Activated T-helper 17 cell treated with anti-CD3 and anti-CD28 coated beads, Interleukin-2, amount 50 U/mL, for 72 hours (primary cell): ENCODE results near the gene IL17RD. TPM values are rescaled to one million over a fixed set of nuclear protein-coding genes. Genes with fewer than 3 reads are reported as not detected.

Source experiments
- ATAC-seq: fragments of 150-1000 bp; cut with Tn5 transposase; replicated peaks from 2 replicates; pipeline ENCODE4 v1.10.0; 2021; ENCODE audit warnings: mild to moderate bottlenecking, moderate library complexity
- H3K27ac Mint-ChIP-seq: one replicate; pipeline ENCODE4 v1.8.0; 2022; ENCODE audit warnings: mixed read lengths
- H3K27me3 Mint-ChIP-seq: one replicate; pipeline ENCODE4 v1.8.0; 2022; ENCODE audit warnings: mixed read lengths
- H3K36me3 Mint-ChIP-seq: one replicate; pipeline ENCODE4 v1.8.0; 2022; ENCODE audit warnings: low read depth, mild to moderate bottlenecking, mixed read lengths
- H3K4me1 Mint-ChIP-seq: one replicate; pipeline ENCODE4 v1.8.0; 2022; ENCODE audit warnings: mixed read lengths
- H3K4me3 Mint-ChIP-seq: one replicate; pipeline ENCODE4 v1.8.0; 2022; ENCODE audit warnings: mild to moderate bottlenecking, mixed read lengths
- H3K9me3 Mint-ChIP-seq: one replicate; pipeline ENCODE4 v1.8.0; 2022; ENCODE audit warnings: mixed read lengths
- total RNA-seq, 2 donors: library from RNA; stranded (reverse); gene quantifications; one replicate each; pipeline ENCODE4 v1.2.3, GENCODE V29; 2022

The IL17RD gene
- total RNA-seq, 2 donors from 2014 or later, result 0.15 to 0.48 TPM

- Mint-ChIP-seq H3K27ac (no peak overlapping the region), H3K4me1 (no peaks in the 10 kb centered on the region), H3K27me3 (peaks cover 7% of the 10 kb centered on the region), H3K36me3 (no peaks in the 10 kb centered on the region), H3K4me3 (no peak overlapping the region), H3K9me3 (no peaks in the 10 kb centered on the region)
- ATAC-seq, result no peak
These were observed 102.1 kb downstream of the IL17RD start for GRCh38 chr3:57063032-57063431.

DNA sequence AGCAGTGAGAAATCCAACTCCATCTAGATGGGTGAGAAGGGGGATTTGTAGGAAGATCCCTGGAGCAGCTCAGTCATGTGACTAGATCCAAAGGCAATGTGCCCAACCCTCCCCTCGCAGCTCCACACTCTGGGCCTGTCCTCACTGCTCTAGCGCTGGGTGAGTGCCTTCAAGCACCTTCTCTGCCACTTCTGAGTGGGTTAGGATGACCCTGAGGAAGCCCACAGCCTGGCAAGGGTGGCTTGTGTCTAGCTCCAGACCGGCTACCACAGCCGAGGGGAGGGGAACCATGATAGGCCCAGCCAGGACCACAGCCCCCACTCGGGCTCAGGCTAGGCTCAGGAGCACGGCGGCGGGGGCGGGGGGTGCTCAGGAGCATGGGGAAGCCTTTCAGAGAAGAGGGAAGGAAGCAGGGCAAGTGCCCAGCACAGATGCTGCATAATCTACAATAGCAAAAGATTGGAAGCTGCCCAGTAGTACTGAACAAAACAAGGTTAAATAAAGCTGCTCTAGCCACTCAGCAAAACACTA is 103.0 kb downstream of the IL17RD start:
- ATAC-seq, result no peak
- Mint-ChIP-seq H3K36me3 (no peaks in the 10 kb centered on the region), H3K4me3 (no peak overlapping the region)

GRCh38 chr3:57061556-57061955 is 103.6 kb downstream of the IL17RD start:
- Mint-ChIP-seq H3K9me3 (no peaks in the 10 kb centered on the region), H3K27me3 (peaks cover 9% of the 10 kb centered on the region), H3K4me3 (no peak overlapping the region), H3K4me1 (no peaks in the 10 kb centered on the region), H3K36me3 (no peaks in the 10 kb centered on the region), H3K27ac (no peak overlapping the region)
- ATAC-seq, result no peak

More for the DNA sequence above, 103.0 kb downstream of the IL17RD start:
- Mint-ChIP-seq H3K9me3 (no peaks in the 10 kb centered on the region), H3K27ac (no peak overlapping the region), H3K4me1 (no peaks in the 10 kb centered on the region), H3K27me3 (peaks cover 7% of the 10 kb centered on the region)

DNA sequence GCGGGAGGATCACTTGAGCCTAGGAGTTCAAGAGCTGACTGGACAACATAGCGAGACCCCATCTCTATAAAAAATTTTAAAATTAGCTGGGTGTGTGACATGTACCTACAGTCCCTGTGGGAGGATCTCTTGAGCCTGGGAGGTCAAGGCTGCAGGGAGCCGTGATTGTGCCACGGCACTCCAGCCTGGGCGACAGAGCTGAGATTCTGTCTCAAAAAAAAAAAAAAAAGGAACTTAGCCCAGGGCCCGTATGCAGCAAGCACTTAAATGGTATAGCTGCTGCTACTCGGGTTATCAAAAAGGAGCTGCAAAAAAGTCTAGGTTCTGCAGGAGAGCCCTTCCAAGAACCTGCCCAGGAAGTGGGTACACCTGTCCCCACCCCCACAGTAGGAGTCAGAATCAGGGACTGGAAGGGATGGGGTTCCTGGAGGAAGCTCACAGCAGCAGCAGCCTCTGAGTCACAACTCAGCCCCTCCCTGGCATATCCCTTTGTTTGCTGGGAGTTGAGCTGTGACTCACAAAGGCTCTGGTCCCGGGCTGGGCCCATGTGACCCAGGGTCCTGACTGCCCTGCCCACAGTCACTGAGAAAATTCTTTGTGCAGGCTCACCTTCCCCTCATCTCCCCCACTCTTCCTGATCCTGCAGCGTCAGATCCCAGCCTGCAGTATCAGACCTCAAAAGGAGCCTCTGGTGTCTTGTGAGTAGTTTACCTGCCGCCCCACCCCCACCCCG is 104.9 kb downstream of the IL17RD start, which contains the start of gene SPATA12:
Gene SPATA12, plus strand, starts transcription at position 576 of the 733 bp plus-strand sequence. CDS start 13,031 bp downstream, outside the sequence.
- H3K9me3 Mint-ChIP-seq, result no peaks in the 10 kb centered on the region
- no peaks in the 10 kb centered on the region for H3K36me3 Mint-ChIP-seq
- H3K4me1 Mint-ChIP-seq, result no peaks in the 10 kb centered on the region
- peak; percentile 31 for ATAC-seq
- H3K4me3 Mint-ChIP-seq, result no peak within 1 kb of the TSS
- H3K27me3 Mint-ChIP-seq, result peaks cover 19% of the 10 kb centered on the region
- H3K27ac Mint-ChIP-seq, result no peak within 1 kb of the TSS

DNA sequence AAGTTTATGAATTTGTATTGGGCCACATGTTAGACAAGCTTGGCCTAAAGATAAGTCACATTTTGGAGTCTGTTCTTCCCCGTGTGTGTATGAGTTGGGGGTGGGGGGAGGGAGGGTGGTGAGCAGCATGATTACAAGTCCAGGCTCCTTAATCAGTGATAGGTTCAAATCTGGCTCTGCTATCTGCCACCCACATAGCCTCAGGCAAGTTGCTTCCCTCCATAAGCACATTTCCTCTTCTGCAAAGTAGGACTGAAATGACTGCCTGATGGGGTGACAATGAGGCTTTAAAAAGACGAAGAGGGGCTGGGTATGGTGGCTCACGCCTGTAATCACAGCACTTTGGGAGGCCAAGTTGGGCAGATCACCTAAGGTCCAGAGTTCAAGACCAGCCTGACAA is 105.7 kb downstream of the IL17RD start:
- Mint-ChIP-seq H3K27ac (no peak overlapping the region), H3K36me3 (no peaks in the 10 kb centered on the region), H3K4me3 (no peak overlapping the region), H3K27me3 (peaks cover 19% of the 10 kb centered on the region), H3K4me1 (no peaks in the 10 kb centered on the region), H3K9me3 (no peaks in the 10 kb centered on the region)
- ATAC-seq, result no peak

- peaks cover 19% of the 10 kb centered on the region for H3K27me3 Mint-ChIP-seq
- no peak for ATAC-seq
- H3K27ac Mint-ChIP-seq, result no peak overlapping the region
- no peaks in the 10 kb centered on the region for H3K4me1 Mint-ChIP-seq
- H3K36me3 Mint-ChIP-seq, result no peaks in the 10 kb centered on the region
- no peak overlapping the region for H3K4me3 Mint-ChIP-seq
- no peaks in the 10 kb centered on the region for H3K9me3 Mint-ChIP-seq
These were observed 107.8 kb downstream of the IL17RD start for GRCh38 chr3:57057351-57057750.

- ATAC-seq, result no peak
- Mint-ChIP-seq H3K4me1 (no peaks in the 10 kb centered on the region), H3K4me3 (no peak overlapping the region), H3K36me3 (no peaks in the 10 kb centered on the region), H3K27me3 (peaks cover 25% of the 10 kb centered on the region), H3K9me3 (no peaks in the 10 kb centered on the region), H3K27ac (no peak overlapping the region)
These were observed 112.0 kb downstream of the IL17RD start for GRCh38 chr3:57053122-57053521.

DNA sequence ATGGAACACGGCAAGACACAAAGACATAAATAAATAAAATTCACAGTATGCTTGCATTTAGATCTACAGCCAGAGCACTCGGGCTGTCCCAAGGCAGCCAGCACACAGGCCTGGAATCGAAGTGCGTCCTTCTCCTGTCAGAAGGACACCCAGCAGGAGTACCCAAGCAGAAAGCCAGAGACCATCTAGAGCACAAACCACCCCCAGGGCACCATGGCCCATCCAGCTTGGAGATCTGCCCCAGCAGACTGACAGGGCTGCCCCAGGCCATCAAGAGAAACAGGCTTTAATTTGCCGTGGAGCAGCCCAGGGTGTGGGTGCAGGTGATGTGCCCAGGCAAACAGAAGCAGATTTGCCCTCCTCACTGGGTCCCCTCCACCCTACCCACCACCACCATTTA is 112.5 kb downstream of the IL17RD start:
- Mint-ChIP-seq H3K27ac (no peak overlapping the region), H3K9me3 (no peaks in the 10 kb centered on the region), H3K27me3 (peaks cover 28% of the 10 kb centered on the region), H3K4me1 (no peaks in the 10 kb centered on the region), H3K36me3 (no peaks in the 10 kb centered on the region), H3K4me3 (no peak overlapping the region)
- no peak for ATAC-seq

DNA sequence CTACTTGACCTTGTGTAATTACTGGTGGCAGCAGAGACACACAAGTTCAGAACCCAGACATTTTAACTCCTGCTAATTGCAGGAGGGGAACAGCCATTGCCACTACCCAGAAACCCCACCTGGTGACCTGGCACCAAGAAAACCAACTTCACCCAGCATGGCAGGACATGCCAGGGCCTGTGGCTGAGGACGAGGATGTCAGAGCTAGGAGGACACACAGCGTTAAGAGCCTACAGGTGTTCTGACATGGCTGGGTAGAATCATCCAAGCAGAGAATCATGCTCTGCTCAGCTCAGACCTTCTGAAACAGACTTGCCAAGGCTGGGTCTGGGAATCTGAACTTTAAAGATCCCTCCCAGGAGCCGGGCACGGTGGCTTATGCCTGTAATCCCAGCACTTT is 116.4 kb downstream of the IL17RD start:
- no peaks in the 10 kb centered on the region for H3K9me3 Mint-ChIP-seq
- H3K4me3 Mint-ChIP-seq, result no peak overlapping the region
- no peaks in the 10 kb centered on the region for H3K36me3 Mint-ChIP-seq
- H3K27me3 Mint-ChIP-seq, result peaks cover 16% of the 10 kb centered on the region
- H3K27ac Mint-ChIP-seq, result no peak overlapping the region
- H3K4me1 Mint-ChIP-seq, result no peaks in the 10 kb centered on the region
- no peak for ATAC-seq

GRCh38 chr3:57048052-57048671 is 117.0 kb downstream of the IL17RD start:
- no peaks in the 10 kb centered on the region for H3K4me1 Mint-ChIP-seq
- H3K9me3 Mint-ChIP-seq, result no peaks in the 10 kb centered on the region
- no peaks in the 10 kb centered on the region for H3K36me3 Mint-ChIP-seq
- ATAC-seq, result no peak
- H3K27ac Mint-ChIP-seq, result no peak overlapping the region
- H3K27me3 Mint-ChIP-seq, result peaks cover 13% of the 10 kb centered on the region
- no peak overlapping the region for H3K4me3 Mint-ChIP-seq

DNA sequence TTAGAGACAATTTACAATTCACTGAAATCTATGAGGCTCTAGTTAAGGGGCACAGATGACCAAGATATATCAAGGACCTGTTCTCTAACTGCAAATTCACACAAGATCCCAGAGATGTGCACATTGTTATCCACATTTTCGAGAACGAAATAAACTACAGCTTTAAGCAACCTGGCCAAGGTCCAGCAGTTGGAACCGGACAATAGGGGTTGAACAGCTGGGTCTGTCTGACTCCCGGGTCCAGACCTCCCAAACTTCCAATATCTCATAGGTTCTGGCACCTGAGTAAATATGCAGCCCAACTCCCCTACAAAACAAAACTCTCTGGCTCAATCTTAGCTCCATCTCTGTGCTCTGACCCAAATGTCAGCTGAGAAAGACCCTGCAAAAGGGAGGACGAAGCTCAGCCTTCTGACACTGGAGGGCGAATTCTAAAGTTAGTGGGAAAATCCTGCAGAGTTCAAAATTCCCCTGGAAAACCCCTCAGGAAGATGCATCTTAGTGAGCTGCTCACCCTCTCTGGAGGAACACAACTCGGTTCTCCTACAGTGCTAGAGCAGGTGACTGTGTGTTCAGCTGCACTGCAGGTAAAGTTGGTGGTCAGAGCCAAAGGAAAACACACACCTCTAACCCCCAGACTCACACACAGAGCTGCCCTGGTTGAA is 118.9 kb downstream of the IL17RD start:
- no peak for ATAC-seq
- Mint-ChIP-seq H3K9me3 (no peaks in the 10 kb centered on the region), H3K27ac (no peak overlapping the region), H3K4me3 (no peak overlapping the region), H3K36me3 (no peaks in the 10 kb centered on the region), H3K27me3 (peaks cover 17% of the 10 kb centered on the region), H3K4me1 (no peaks in the 10 kb centered on the region)

DNA sequence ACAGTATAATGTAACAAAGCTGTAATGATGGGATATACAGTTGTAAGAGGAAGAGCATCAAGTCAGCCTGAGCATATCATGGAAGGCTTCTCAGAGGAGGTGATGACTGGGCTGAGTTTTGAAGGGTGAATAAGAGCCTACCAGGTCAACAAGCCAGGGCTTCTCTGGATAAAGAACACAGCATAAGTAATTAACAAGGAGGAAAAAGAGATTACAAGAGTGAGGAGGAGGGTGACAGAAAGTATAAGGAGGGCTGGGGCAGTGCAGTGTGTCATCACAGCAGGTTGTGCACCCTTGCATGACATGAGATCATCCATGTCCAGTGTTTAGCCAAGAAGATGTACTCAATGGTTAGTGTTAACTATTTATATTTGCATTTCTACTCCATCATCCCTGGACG is 121.6 kb downstream of the IL17RD start:
- Mint-ChIP-seq H3K4me1 (no peaks in the 10 kb centered on the region), H3K36me3 (no peaks in the 10 kb centered on the region), H3K27me3 (peaks cover 29% of the 10 kb centered on the region), H3K27ac (no peak overlapping the region), H3K9me3 (no peaks in the 10 kb centered on the region), H3K4me3 (no peak overlapping the region)
- ATAC-seq, result no peak

DNA sequence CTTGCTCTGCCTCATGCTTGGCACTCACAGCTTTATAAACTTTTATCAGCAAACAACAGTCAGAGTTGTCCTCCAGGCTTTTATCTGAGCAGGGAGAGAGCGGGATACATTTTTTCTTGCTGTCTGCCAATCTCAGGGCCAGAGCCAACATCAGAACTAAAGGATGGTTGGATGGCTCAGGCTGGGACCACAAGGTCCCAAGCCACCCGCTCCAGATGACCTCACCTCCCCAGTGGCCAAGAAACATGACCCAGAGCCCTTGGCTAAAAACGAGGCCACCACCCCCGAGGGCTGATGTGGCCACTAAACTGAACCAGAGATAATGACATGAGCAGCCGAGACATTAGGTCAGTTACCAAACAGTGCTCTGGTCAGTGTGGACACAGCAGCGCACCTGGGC is 123.5 kb downstream of the IL17RD start:
- Mint-ChIP-seq H3K27me3 (peaks cover 25% of the 10 kb centered on the region), H3K9me3 (no peaks in the 10 kb centered on the region), H3K4me3 (no peak overlapping the region), H3K36me3 (no peaks in the 10 kb centered on the region), H3K27ac (no peak overlapping the region), H3K4me1 (no peaks in the 10 kb centered on the region)
- ATAC-seq, result no peak
